ENCODE data around the gene CDK2AP2. TPM values are rescaled to one million over a fixed set of nuclear protein-coding genes. Genes with fewer than 3 reads are reported as not detected.

Gene CDK2AP2
- total RNA-seq, 4 donors from 2014 or later, result 32.0 to 55.2 (median 38.1) TPM

DNA sequence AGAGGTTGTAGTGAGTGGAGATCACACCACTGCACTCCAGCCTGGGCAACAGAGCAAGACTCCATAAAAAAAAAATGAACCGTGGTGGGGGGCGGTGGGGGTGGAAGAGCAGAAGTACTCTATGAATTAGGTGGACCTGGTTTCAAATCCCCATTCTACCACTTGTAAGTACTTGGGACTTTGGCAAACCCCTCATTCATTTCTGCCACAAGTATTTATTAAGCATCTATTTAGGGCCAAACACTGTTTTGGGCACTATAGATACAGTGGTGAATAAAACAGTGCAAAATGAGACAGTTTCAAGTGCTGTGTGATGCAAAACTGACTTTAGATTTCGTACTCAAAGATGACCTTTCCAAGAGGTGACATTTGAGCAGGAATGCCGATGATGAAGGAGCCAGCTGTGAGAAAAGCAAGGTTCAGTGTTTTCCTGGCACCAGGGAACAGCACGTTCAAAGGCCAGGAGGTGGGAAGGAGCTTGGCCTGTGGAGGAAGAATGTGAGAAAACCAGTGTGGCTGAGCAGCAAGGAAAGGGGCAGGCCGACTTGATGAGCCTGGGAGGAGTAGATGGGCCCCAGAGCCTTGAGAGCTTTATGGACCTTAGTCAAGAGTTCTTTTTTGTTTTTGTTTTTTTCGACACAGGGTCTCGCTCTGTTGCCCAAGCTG lies 37.5 kb downstream of the CDK2AP2 start:
- intact Hi-C loops (cut with DNase I), result no loop called here
- peaks cover 20 to 54% (median 24%) of the 10 kb centered on the region in 3 donors for H3K4me1 ChIP-seq
- H3K27ac ChIP-seq, result no peak overlapping the region
- no peaks in the 10 kb centered on the region for H3K27me3 ChIP-seq
- DNase-seq, result no peak
- no peak overlapping the region for H3K4me3 ChIP-seq
- WGBS, 2 donors, result 80 to 87% methylated on average over 8 of the region's 8 CpGs
- H3K36me3 ChIP-seq, result peaks cover 0 to 21% (median 0%) of the 10 kb centered on the region in 3 donors
- H3K9me3 ChIP-seq, result no peaks in the 10 kb centered on the region
- TF ChIP-seq, protein P1, sequence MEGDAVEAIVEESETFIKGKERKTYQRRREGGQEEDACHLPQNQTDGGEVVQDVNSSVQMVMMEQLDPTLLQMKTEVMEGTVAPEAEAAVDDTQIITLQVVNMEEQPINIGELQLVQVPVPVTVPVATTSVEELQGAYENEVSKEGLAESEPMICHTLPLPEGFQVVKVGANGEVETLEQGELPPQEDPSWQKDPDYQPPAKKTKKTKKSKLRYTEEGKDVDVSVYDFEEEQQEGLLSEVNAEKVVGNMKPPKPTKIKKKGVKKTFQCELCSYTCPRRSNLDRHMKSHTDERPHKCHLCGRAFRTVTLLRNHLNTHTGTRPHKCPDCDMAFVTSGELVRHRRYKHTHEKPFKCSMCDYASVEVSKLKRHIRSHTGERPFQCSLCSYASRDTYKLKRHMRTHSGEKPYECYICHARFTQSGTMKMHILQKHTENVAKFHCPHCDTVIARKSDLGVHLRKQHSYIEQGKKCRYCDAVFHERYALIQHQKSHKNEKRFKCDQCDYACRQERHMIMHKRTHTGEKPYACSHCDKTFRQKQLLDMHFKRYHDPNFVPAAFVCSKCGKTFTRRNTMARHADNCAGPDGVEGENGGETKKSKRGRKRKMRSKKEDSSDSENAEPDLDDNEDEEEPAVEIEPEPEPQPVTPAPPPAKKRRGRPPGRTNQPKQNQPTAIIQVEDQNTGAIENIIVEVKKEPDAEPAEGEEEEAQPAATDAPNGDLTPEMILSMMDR (IDR thresholded peaks at IDR 0.05), result no peak
- no peak for TF ChIP-seq POLR2A (IDR thresholded peaks at IDR 0.05)

DNA sequence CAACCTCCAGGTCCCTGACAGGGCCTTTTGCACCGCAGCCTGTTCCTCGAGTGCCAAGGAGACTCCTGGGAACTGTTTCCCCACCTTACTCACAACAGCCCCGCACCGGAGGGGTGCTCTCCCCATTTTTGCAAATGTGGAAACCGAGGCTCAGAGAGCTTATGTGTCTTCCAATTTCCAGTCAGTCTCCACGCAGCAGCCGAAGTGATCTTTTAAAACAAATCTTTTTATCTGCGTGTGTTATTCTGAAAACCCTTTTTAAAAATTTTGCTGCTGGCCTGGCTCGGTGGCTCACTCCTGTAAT lies 38.5 kb downstream of the CDK2AP2 start:
- Histone ChIP-seq H3K36me3 (peaks cover 0 to 21% (median 0%) of the 10 kb centered on the region in 3 donors), H3K4me1 (peaks cover 28 to 60% (median 31%) of the 10 kb centered on the region in 3 donors), H3K27ac (peak overlapping the region; percentile 94 to 97 (median 96)), H3K9me3 (no peaks in the 10 kb centered on the region), H3K4me3 (peak overlapping the region; percentile 84 to 94 (median 86)), H3K27me3 (no peaks in the 10 kb centered on the region)
- no peak for DNase-seq
- intact Hi-C loops (cut with DNase I), result no loop called here
- no peak for TF ChIP-seq POLR2A (IDR thresholded peaks at IDR 0.05)
- TF ChIP-seq, protein P1 (IDR thresholded peaks at IDR 0.05), result peak in 1 of 6 experiments; percentile 2
- WGBS, 2 donors, result 0 to 7% methylated on average over 6 to 7 of the region's 9 CpGs

DNA sequence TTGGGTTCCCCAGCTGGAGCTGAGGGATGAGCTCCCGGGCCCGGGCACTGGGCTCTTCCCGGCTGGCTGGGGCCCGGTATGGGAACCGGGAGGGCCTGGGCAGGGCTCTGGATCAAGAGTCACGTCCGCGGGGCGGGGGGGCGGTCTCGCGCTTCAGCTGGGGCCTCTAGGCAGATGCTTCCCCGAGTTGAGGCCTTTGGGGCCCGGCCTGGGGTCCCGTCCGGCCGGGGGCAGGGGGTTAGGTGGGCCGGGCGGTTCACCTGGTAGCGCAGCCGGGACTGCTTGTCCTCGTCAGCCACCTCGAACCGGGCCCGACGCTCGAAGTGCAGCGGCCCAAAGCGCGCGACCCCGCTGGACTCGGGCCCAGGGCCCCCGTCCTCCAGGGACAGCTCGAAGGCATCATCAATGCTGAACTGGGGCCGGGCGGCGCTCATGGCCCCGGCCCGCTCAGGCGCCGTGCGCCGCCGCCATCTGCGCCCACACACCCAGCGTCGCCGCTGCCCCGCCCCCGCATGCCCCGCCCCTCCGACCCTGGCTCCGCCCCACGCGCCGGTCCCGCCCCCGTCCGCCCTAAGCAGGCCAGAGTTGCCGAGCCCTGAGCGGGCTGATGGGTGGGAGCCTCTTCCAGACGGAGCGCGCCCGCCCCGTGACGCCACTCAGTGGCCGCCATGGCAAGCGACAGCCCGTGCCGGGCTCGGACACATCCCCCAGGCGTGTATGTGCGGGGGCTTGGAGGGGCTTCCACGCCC lies 39.0 kb downstream of the CDK2AP2 start, which contains the start of gene TMEM134:
TMEM134 (minus strand) TSS at position 493 of the 749 bp plus-strand sequence; CDS start at position 434, 59 bp downstream.
- WGBS, 2 donors, result 0% methylated on average over 5 to 16 of the region's 76 CpGs
- peak; percentile 38 for DNase-seq
- Histone ChIP-seq H3K27me3 (no peaks in the 10 kb centered on the region), H3K4me1 (peaks cover 33 to 62% (median 37%) of the 10 kb centered on the region in 3 donors), H3K4me3 (peak within 1 kb of the TSS; percentile 84 to 94 (median 86)), H3K27ac (peak within 1 kb of the TSS; percentile 94 to 97 (median 96)), H3K9me3 (no peaks in the 10 kb centered on the region), H3K36me3 (peaks cover 0 to 21% (median 0%) of the 10 kb centered on the region in 3 donors)
- TF ChIP-seq, protein P1 (IDR thresholded peaks at IDR 0.05), result peak; percentile 27 to 56 (median 48)
- peak in 3 of 4 donors; percentile 17 to 89 (median 69) for TF ChIP-seq POLR2A (IDR thresholded peaks at IDR 0.05)
- intact Hi-C loops (cut with DNase I), result no loop called here

DNA sequence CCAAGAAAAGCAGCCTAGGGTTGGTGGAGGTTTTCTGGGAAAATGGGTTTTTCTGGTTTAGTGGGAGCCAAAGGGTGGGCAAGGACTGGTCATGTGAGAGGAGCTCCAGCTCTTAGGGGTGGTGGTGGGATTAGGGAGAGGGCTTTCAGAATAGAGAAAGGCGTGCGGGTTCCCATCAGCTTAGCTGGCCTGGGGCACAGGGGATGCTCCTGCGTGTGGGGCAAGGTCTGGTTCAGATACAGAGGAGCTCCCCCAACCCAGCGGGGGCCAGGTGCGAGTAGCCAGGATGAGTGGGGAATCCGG lies 39.6 kb downstream of the CDK2AP2 start:
- TF ChIP-seq POLR2A (IDR thresholded peaks at IDR 0.05), result no peak
- TF ChIP-seq, protein P1 (IDR thresholded peaks at IDR 0.05), result no peak
- Histone ChIP-seq H3K27ac (peak overlapping the region; percentile 94 to 97 (median 96)), H3K36me3 (peaks cover 0 to 21% (median 0%) of the 10 kb centered on the region in 3 donors), H3K27me3 (no peaks in the 10 kb centered on the region), H3K4me3 (peak overlapping the region; percentile 84 to 94 (median 86)), H3K9me3 (no peaks in the 10 kb centered on the region), H3K4me1 (peaks cover 37 to 62% (median 38%) of the 10 kb centered on the region in 3 donors)
- 0% methylated on average over 5 of the region's 6 CpGs for WGBS, 2 donors
- DNase-seq, result no peak
- intact Hi-C loops (cut with DNase I), result no loop called here

GRCh38 chr11:67468056-67468455 lies 39.9 kb downstream of the CDK2AP2 start:
- 26% methylated on average over 3 of the region's 5 CpGs; no CpG with 5 or more reads in 1 of the 2 donors for WGBS, 2 donors
- DNase-seq, result no peak
- peaks cover 37 to 62% (median 38%) of the 10 kb centered on the region in 3 donors for H3K4me1 ChIP-seq

More at GRCh38 chr11:67468056-67468455, 39.9 kb downstream of the CDK2AP2 start:
- intact Hi-C loops (cut with DNase I), result no loop called here
- peak overlapping the region; percentile 84 to 94 (median 86) for H3K4me3 ChIP-seq
- H3K27me3 ChIP-seq, result no peaks in the 10 kb centered on the region
- peaks cover 0 to 21% (median 0%) of the 10 kb centered on the region in 3 donors for H3K36me3 ChIP-seq
- H3K9me3 ChIP-seq, result no peaks in the 10 kb centered on the region
- TF ChIP-seq, protein P1 (IDR thresholded peaks at IDR 0.05), result no peak
- TF ChIP-seq POLR2A (IDR thresholded peaks at IDR 0.05), result peak in 3 of 4 donors; percentile 6 to 66 (median 23)
- peak overlapping the region; percentile 94 to 97 (median 96) for H3K27ac ChIP-seq

All from esophagus squamous epithelium (tissue), 5 donors.